Measurements from ENCODE around the gene PRKCD. TPM values are rescaled to one million over a fixed set of nuclear protein-coding genes. Genes with fewer than 3 reads are reported as not detected.

The PRKCD gene
- total RNA-seq, 1 donor from 2014 or later: 10.6 TPM

DNA sequence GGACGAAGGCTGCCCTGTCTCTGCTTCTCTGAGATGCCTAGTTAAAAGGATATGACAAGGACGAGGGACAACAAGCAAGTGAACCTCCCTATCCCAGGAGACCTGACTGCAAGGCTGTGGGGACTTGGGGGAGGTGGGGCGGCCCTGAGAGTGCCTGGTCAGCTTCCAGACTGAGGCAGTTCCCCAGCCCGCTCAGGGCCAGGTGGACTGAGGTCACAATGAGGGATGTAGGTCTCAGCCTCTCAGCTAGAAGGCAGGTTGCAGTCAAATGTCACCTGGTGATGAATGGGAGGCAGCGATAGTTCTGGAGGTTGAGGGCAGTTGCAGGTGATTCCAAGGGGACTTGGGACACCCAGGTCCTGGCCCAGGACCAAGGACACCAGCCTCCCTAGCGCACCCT lies 64.2 kb downstream of the PRKCD start:
- intact Hi-C loops (cut with DNase I): no loop called here
- DNase-seq (ENCODE audit: low spot score): no peak

DNA sequence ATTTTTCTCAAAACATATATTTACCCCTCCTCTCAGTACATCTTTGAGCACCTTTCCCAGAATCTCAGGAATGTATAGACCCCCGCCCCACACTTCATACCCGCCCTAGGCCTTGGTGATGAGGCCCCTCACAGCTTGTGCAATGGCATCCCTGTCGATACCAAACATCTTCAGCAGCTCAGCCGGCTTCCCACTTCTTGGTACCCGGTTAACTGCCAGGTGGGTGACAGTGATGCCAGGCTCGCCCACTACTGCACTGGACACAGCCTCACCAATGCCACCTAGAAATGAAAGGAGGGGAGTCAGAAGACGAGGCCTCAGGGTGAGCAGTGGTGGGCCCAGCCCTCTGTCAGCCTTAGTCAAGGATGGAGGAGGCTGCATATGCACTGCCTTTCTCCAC lies 64.6 kb downstream of the PRKCD start:
- no peak for DNase-seq (ENCODE audit: low spot score)
- intact Hi-C loops (cut with DNase I): no loop called here

DNA sequence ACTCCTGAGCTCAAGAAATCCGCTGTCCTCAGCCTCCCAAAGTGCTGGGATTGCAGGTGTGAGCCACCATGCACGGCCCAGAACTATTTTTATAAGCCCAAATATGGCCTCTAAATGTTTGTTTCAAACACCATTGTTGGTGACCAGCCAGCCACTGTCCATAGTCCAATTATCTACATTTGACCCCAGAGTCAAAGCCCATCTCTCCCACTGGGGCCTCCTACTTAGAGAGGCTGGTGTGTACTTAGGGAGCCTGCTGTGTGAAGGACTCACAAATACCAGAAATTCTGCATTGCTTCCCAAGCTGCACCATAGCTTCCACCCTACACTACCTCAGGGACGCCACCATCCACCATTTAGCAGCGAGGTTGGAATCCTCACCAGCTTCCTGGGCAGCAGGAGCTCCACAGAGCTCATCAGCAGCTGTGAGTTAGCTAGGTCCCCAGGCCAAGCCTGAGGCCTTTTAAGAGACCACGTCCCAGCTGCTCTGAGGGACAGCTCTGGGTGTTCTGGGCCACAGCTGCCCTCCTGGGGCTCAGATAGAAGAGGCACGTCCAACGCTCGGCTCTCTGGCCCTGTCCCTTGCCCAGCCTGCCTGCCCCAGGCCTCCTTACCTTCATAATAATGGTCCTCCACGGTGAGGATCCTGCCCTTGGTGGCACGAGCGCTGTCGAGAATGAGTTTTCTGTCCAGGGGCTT lies 65.3 kb downstream of the PRKCD start:
- intact Hi-C loops (cut with DNase I): no loop called here
- no peak for DNase-seq (ENCODE audit: low spot score)

DNA sequence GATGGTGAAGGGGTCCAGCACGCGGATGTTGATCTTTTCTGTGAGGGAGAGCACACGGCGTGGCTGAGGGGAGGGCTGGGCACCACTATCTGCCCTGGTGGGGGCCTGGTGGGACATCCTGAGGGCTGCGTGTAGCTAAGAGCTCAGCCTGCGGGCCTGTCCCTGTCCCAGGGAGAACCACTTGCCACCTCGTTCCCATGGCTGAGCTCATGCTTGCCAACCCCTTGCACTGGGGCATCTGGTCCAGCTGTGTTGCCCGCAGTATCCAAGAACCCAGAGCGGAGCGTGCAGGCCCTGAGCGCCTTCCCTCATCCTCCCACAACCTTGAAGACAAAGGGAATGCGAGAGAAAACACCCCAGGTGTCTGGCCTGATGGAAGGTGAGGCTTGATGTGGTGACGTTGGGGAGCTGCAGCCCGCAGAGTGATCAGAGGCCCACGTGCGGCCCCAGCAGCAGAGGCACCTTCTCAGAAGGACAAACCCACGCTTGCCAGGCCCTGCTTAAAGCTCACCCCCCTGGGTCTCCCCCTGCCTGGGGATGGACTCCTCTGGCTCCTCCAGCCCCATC lies 65.9 kb downstream of the PRKCD start:
- DNase-seq (ENCODE audit: low spot score): no peak
- intact Hi-C loops (cut with DNase I): no loop called here

DNA sequence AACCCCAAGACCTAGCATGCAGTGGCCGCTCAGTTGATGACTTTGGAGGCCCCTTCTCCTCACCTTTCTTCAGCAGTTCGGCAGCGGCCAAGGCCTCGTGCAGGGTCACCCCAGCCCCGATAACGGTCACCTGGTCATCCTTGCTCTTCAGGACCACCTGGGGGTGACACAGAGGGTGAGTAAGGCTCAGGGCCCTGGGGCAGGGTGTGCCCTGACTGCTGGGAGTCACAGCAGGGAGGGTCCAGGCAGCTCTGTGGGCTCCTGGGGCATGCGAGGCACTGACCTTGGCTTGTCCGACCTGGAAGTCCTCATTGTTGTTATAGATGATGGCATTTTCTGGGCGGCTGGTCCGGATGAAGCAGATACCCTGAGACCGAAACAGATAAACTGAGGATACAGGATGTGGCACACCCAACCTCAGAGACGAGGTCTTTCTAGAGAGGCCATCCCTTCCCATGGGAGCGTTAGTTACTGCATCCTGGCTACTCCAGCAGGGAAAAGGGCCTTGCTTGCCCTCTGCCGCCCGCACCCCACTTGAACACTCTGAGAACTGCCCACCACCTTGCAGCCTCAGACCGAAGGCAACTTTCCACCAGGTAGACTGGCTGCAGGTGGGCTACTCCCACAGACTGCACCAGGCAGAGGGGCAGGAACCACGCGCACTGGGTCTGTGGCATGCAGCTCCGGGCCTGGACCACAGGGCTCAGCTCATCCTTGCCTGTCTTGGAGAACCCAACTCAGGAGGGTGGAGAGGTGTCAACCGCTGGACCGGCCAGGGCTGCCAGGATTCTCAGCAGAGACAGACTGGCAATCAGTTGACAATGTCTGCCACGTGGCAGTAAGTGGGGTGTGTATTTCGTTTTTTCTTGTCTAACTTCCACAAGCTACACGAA lies 67.2 kb downstream of the PRKCD start:
- DNase-seq (ENCODE audit: low spot score): peak; percentile 66
- intact Hi-C loops (cut with DNase I): no loop called here

DNA sequence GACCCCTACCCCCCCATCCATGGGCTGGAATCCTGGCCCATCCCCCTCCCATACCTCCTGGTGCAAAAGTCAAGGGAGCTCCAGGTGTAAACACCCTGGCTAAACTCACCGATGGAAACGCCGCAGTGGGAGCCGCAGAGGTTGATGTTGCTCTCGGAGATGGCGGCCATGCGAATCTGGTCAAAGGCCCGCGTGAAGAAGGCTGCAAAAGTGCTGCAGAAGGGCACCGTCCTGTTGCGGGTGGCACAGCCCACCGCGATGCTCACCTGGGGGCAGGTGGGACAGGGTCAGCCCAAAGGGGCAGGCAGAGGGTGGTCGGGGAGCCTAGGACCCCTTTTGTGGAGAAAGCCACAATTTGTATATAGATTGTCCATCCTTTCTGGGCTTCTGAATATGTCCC lies 68.2 kb downstream of the PRKCD start:
- DNase-seq (ENCODE audit: low spot score): peak; percentile 73
- intact Hi-C loops (cut with DNase I): no loop called here

DNA sequence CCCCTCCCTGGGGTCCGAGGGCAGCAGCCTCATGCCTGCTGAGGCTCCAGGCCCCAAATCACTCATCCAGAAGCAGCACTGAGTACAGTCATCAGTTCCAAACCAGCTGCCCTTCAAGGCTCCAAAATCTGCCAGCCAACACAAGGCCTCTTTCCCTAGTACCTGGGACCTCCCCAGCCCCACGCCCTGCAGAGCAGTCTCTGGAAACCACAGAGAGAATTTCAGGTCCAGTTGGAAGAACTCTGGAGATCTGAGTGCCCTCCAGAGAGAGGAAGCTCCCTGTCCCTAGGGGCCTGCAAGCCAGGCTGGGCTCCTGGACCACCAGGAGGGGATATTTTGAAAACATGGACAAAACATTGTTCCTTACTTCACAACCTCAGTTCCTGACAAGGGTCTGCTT lies 68.6 kb downstream of the PRKCD start:
- intact Hi-C loops (cut with DNase I): no loop called here
- peak; percentile 50 for DNase-seq (ENCODE audit: low spot score)

DNA sequence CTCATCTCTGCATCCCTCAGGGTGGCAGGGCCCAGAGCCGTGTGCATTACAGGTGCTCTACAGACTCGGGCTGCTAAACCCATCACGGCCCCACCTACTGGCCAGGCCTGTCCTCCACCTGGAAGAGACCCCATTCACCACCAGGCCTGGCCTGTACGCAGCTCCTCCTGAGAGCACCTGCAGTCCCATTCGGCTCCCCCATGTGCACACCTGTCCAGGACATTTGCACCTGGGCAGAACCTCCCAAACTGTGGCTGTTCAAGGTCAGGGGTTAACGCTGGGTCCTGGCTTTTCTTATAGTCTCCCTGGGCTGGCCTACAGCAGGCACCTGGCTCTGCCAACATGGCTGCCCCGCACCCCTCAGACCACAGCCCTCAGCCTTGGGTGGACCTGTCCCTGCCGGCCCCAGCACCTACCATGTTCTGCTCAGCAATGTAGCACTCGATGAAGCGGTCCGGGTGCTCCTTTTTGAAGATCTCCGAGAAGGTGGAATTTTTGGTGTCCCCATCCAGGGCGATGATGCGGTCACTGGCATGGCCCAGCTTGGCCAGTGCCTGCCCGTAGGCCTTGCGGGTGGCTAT lies 69.1 kb downstream of the PRKCD start:
- intact Hi-C loops (cut with DNase I): no loop called here
- DNase-seq (ENCODE audit: low spot score): peak; percentile 70

DNA sequence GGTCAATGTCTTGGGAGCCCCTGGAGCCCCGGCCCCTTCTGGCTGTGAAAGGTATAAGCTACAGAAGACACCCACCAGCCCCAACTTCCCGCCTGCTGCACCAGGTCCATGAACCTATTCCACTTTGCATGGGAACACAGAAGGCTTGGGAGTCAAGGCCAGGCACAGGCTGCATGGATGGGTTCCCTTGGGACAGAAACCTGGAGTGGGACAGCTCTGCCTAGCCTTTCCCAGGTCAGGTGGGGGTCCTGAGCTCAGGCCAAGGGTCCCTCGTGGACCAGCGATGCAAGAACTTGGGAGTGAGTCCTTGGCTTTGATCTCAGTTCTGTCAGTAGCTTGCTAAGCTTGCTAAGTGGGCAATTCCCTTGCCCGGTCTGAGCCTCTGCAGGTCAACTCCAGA lies 69.8 kb downstream of the PRKCD start:
- intact Hi-C loops (cut with DNase I): no loop called here
- DNase-seq (ENCODE audit: low spot score): peak; percentile 29

DNA sequence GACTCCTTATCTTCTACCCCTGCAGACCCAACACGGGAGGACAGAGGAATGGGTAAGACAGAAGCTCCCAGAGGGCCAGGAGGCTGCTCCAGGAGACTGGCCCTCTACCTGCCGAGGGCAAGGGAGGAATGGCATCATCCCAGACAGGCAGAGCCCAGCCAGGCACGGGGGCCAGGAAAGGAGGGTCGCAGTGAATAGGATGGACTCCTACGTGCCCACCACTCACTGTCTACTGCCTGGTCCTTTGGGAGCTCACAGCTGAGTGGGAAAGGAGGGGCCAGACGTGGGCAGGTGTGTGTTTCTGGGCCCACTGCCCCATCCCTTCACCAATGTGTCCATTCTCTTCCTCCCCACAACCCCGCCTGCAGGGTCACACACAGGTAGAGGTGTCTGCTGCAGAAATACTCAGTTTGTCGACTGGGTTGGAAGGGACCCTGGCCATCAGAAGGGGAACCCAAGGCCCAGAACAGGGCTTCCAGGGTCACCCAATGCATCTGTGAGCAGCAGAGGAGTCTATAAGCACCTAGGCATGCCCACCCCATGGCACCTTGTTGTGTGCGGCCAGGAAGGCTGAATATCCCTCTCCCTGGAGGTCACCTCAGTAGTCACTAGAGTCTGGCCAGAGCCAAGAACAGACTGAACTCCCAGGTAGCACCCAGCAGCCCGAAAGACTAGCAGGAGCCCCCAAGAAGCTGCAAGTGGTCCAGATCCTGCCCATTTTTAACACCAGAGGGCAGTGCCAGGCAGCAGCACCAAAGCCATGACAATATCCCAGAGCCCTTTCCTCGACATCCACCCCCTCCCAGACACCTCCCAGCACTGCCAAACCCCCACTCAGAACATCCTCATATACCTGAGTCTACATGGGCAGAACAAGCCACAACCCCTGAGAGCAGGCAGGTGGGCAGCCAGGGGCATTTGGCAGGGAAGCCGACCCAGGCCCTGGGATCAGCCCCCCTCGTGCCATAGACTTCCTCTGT lies 70.8 kb downstream of the PRKCD start:
- DNase-seq (ENCODE audit: low spot score): no peak
- intact Hi-C loops (cut with DNase I): no loop called here

DNA sequence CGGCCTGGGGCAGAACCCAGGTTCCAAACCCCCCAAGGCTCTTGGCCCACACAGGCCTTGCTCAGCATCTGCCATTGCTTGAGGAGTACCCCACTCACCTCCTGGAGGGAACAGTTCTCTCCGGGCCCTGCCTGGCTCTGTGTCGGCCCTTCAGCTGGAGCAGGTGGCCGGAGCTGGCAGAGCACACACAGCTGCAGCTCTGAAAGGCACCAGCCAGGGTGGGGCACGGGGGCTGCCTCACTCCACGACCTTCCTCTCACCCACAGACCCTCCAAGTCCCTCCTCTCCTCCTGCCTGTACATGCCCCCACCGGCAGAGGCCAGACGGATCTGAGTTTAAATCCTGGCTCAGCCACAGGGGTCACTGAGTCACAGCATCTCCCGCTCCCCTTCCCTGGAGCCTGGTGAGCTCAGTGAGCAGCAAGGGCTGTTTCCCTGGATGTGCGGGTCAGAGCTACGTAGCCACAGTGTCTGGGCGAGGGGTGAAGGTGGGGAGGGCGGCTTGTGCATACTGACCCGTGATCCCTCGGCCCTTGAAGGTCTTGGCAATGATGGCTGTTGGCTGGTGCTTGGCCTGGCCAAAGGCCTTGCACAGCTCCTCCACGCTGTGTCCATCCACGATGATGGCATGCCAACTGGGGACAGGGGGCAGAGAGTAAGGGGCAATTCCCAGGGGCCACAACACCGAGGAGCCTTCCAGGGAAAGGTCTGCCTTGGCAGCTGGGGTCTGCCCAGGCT lies 71.8 kb downstream of the PRKCD start:
- intact Hi-C loops (cut with DNase I): no loop called here
- DNase-seq (ENCODE audit: low spot score): no peak

DNA sequence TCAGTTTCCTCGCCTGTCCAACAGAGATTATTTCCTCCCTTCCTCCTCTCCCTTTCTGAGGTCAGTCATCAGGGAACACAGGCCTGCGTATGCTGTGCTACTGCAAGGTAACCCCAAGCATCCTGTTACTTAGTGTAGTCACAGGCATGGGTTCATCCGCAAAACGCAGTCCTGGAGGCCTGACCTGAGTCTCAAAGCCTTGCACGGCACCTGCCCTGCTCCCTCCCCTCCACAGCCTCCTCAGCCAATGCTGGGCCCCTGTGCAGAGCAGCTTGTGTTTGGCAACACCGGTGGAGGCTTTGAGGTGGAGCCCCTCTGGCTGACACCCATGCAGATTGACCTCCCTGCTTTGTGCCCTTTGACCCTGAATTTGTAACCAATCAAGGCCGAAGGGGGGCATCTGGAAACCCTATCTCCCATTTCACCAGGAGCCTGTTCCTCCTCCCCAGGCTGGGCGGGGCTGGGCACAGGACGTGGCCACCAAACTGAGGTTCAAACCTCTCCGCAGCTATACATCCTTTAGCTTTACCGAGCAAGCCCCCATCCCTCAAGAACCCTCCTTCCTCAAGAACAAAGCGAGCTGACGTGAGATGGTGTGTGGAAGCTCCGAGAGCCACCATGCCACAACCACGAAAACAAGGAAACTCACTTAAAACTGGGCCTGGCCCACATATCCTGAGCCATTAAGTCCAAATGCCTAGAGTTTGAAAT lies 73.3 kb downstream of the PRKCD start:
- no peak for DNase-seq (ENCODE audit: low spot score)
- intact Hi-C loops (cut with DNase I): no loop called here

DNA sequence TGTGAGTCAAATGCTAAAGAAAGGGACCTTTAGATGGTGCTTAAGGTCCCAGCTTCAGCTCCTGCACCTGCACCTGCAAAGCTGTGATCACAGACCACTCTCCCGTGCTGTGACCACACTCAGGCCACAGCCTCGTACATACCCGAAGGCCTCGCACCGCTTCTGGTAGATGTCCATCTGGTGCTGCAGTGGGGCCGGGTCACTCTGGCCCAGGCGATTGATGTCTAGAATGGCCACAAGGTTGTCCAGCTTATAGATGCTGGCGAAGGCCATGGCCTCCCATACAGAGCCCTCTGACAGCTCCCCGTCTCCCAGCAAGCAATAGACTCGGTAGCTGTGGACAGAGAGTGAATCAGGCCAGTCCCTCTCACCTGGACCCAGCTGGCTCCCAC lies 73.8 kb downstream of the PRKCD start:
- intact Hi-C loops (cut with DNase I): no loop called here
- DNase-seq (ENCODE audit: low spot score): no peak

DNA sequence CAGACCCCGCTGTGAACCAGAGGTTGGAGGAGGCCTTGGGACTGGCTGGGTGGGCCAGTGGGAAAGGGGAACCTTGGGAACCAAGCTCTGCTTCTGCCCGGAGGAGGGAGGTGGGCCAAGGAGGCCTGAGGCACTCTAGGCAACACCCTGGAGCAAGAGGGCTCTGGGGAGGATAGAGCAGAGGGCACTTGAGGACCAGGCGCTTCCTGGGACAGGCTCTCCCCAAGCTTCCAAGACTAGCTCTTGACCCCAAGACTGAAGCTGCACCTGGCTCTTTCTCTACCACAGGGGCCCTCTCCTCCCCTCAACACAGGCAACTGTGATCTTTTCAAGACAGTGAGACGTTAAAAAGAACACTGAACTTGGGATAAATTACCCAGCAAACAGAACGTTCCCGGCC lies 74.5 kb downstream of the PRKCD start:
- no peak for DNase-seq (ENCODE audit: low spot score)
- intact Hi-C loops (cut with DNase I): no loop called here

DNA sequence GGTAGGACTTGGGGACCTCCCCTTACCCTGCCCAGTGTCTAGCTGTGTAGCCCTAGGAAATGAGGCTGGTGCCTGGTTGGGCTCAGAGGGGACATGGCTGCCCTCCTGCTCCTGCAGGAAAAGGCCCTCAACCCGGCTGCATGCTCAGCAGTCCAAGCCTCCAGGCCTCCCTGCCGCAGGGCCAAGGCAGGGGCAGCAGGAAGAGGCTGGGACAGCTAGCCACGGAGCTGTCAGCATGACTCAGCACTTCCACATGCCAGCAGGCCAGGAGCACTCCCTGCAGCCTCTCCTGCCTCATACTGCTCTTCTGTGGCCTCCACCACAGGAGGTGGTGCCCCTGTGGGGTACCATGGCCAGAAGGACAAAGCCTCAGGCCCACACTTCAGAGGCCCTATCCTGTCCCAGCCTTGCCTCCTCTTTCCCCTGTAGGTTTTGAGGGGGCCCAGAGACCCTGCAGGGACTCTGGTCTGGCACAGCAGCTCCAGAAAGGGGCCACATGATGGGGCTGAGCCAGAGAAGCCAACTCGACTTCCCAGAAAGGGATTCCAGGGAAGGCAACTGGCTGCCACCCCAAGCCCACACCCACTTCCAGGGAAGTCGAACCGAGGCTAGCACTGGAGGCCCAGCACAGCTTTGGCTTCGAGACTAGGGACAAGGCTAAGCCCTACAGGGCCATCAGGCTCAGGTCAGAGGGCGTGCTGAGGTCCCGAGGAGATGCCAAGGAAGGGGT lies 75.3 kb downstream of the PRKCD start:
- peak; percentile 92 for DNase-seq (ENCODE audit: low spot score)
- intact Hi-C loops (cut with DNase I): no loop called here

DNA sequence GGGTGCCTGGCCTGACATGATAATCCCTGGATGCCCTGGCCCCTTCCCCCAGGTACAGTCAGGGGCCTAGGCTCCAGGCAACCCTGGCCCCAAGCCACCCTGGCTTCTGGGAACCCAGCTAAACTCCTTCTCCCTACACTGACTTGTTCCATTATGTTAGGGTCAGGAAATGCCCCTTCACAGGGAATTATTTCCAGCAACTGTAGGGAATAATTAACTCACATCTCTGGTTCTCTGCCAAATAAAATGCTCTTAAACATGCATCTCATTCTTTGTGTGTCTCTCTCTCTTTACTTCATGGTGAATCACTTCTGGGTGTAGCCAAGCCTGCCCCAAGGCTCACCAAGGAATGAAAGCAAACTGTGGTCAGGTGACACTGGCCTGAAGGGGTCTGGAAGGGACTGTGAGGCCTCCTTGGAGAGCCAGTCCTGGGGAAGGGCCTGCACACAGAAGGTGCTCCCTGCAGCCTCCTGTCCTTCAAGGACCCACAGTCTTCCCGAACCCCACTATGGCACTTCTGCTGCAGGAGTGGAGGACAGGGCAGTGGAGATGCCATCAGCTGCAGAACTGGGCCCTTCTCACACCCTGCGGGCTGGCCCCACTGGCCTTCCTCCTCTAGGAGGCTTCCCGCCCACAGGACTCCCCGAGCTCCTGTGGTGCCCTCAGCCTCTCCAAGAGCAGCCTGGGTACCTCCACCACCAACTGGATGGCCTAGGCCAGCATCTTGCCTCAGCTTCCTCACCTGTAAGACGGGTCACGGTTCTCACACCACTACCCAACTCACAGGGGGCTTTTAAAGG lies 77.2 kb downstream of the PRKCD start:
- intact Hi-C loops (cut with DNase I): no loop called here
- no peak for DNase-seq (ENCODE audit: low spot score)

DNA sequence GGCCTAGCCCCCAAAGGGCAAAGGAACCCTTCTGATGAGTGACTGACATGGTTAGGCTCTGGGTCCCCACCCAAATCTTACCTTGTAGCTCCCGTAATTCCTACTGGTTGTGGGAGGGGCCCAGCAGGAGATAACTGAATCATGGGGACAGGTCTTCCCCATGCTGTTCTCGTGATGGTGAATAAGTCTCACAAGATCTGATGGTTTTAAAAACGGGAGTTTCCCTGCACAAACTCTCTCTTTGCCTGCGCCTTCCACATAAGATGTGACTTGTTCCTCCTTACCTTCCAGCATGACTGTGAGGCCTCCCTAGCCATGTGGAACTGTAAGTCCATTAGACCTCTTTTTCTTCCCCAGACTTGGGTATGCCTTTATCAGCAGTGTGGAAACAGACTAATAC lies 77.9 kb downstream of the PRKCD start:
- no peak for DNase-seq (ENCODE audit: low spot score)
- intact Hi-C loops (cut with DNase I): no loop called here

Data from cardiac septum (tissue), 1 donor.